Ovary (tissue), 3 donors: ENCODE data around the gene TRABD2B.

ENCODE experiments used
- EP300 ChIP-seq: sonication (generic); formaldehyde crosslinking; IDR thresholded peaks from one replicate; pipeline ENCODE4 v1.6.1; 2017; ENCODE audit warnings: antibody characterized with exemption
- POLR2A ChIP-seq: fragments of 450-650 bp; IDR thresholded peaks from one replicate; pipeline ENCODE4 v1.6.1; 2017; ENCODE audit warnings: antibody characterized with exemption, mild to moderate bottlenecking, moderate library complexity
- TF ChIP-seq, protein P1 (sequence below), 3 donors: fragments of 450-650 bp in 2 of 3; fragments of 200-600 bp in 1 of 3; IDR thresholded peaks; one replicate each; pipeline versions ENCODE4 v1.5.1 to v1.8.0; 2016 to 2022; ENCODE audit warnings: antibody characterized with exemption in 3 of 3, mild to moderate bottlenecking in 1 of 3
- donor health status: DM: no; HTN: no; CAD: no.

DNA sequence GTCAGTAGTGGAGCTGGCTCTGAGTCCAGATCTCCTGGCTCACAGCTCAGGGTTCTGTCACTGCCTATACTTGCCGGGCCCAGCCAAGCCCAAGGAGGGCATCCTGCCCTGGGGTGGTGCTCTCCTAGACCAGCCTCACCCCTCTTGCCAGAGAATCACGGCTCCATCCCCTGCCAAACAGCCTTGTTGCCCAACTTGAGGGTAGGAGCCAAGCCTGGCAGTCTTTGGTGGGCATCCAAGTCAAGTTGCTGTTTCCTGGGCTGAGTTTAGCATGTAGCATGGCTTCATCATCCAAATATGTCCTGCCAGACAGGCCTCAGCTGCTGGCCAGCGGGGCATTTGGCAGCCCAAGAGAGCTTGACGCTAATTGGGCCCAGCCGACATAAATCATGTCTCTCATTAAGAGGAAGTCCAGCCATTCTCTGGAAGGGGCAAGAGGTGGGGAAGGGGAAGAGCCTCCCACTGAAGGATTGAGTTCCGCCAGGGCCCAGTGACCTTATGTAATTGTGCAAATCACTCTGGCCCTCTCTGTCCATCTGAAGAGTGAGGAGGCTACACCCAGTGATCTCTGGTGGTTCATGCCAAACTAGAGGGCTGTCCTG is 22.6 kb upstream of the TRABD2B start:
- TF ChIP-seq, protein P1, sequence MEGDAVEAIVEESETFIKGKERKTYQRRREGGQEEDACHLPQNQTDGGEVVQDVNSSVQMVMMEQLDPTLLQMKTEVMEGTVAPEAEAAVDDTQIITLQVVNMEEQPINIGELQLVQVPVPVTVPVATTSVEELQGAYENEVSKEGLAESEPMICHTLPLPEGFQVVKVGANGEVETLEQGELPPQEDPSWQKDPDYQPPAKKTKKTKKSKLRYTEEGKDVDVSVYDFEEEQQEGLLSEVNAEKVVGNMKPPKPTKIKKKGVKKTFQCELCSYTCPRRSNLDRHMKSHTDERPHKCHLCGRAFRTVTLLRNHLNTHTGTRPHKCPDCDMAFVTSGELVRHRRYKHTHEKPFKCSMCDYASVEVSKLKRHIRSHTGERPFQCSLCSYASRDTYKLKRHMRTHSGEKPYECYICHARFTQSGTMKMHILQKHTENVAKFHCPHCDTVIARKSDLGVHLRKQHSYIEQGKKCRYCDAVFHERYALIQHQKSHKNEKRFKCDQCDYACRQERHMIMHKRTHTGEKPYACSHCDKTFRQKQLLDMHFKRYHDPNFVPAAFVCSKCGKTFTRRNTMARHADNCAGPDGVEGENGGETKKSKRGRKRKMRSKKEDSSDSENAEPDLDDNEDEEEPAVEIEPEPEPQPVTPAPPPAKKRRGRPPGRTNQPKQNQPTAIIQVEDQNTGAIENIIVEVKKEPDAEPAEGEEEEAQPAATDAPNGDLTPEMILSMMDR (IDR thresholded peaks at IDR 0.05), result no peak
- TF ChIP-seq POLR2A (no peak), EP300 (no peak)
